ENCODE results near the gene FLYWCH1. TPM values are rescaled to one million over a fixed set of nuclear protein-coding genes. Genes with fewer than 3 reads are reported as not detected.

The FLYWCH1 gene
- total and polyA plus RNA-seq, 2 experiments from 2014 or later: 16.0 to 44.7 TPM

GRCh38 chr16:2964475-2965336 lies 53.0 kb downstream of the FLYWCH1 start:
- H4K20me1 ChIP-seq (ENCODE audit: insufficient read depth): no peaks in the 10 kb centered on the region
- H3K27ac ChIP-seq: no peak overlapping the region
- DNase-seq: peak; percentile 32
- H3K9me3 ChIP-seq (ENCODE audit: low read depth): no peaks in the 10 kb centered on the region
- H3K4me1 ChIP-seq (ENCODE audit: insufficient read depth): no peaks in the 10 kb centered on the region
- in situ Hi-C loops (cut with MboI): no loop called here
- 1 to 2% methylated on average over 44 to 55 of the region's 68 CpGs for WGBS, 2 experiments (ENCODE audit: low coverage in 1 of 2, low lambda C conversion rate in 2 of 2, missing lambda C conversion rate in 2 of 2)
- no peak for TF ChIP-seq EZH2phosphoT487 (IDR thresholded peaks at IDR 0.05; ENCODE audit: insufficient read depth, low read depth)
- peak; percentile 58 for TF ChIP-seq EZH2 (IDR thresholded peaks at IDR 0.05; ENCODE audit: insufficient read depth, poor library complexity, severe bottlenecking)
- no peaks in the 10 kb centered on the region for H3K79me2 ChIP-seq (ENCODE audit: insufficient read depth)
- no peak overlapping the region for H2AFZ ChIP-seq
- H3K9me2 ChIP-seq (ENCODE audit: insufficient read depth): no peaks in the 10 kb centered on the region
- H3K9ac ChIP-seq: no peak overlapping the region
- H3K4me3 ChIP-seq: no peak overlapping the region
- no peak overlapping the region for H3K4me2 ChIP-seq (ENCODE audit: unreplicated experiment)
- H3K36me3 ChIP-seq (ENCODE audit: low read depth): no peaks in the 10 kb centered on the region
- no peaks in the 10 kb centered on the region for H3F3A ChIP-seq (ENCODE audit: insufficient read depth)
- peaks cover 55% of the 10 kb centered on the region for H3K27me3 ChIP-seq (replicated peaks; ENCODE audit: insufficient read depth)

GRCh38 chr16:2966043-2966807 lies 54.5 kb downstream of the FLYWCH1 start:
- Histone ChIP-seq H3K9ac (no peak overlapping the region), H3K79me2 (ENCODE audit: insufficient read depth) (no peaks in the 10 kb centered on the region), H3K4me2 (ENCODE audit: unreplicated experiment) (no peak overlapping the region), H3K4me3 (no peak overlapping the region), H3K27me3 (replicated peaks; ENCODE audit: insufficient read depth) (peaks cover 55% of the 10 kb centered on the region), H3K9me3 (ENCODE audit: low read depth) (no peaks in the 10 kb centered on the region), H2AFZ (no peak overlapping the region), H3K36me3 (ENCODE audit: low read depth) (no peaks in the 10 kb centered on the region), H3F3A (ENCODE audit: insufficient read depth) (no peaks in the 10 kb centered on the region), H4K20me1 (ENCODE audit: insufficient read depth) (no peaks in the 10 kb centered on the region), H3K9me2 (ENCODE audit: insufficient read depth) (no peaks in the 10 kb centered on the region), H3K4me1 (ENCODE audit: insufficient read depth) (no peaks in the 10 kb centered on the region), H3K27ac (no peak overlapping the region)
- in situ Hi-C loops (cut with MboI): no loop called here
- TF ChIP-seq EZH2phosphoT487 (IDR thresholded peaks at IDR 0.05; ENCODE audit: insufficient read depth, low read depth): no peak
- no peak for TF ChIP-seq EZH2 (IDR thresholded peaks at IDR 0.05; ENCODE audit: insufficient read depth, poor library complexity, severe bottlenecking)
- DNase-seq: no peak
- 46 to 50% methylated on average over 36 to 39 of the region's 39 CpGs for WGBS, 2 experiments (ENCODE audit: low coverage in 1 of 2, low lambda C conversion rate in 2 of 2, missing lambda C conversion rate in 2 of 2)

GRCh38 chr16:2966808-2967191 lies 55.1 kb downstream of the FLYWCH1 start:
- TF ChIP-seq EZH2 (IDR thresholded peaks at IDR 0.05; ENCODE audit: insufficient read depth, poor library complexity, severe bottlenecking) (no peak), EZH2phosphoT487 (IDR thresholded peaks at IDR 0.05; ENCODE audit: insufficient read depth, low read depth) (no peak)
- DNase-seq: peak; percentile 55
- Histone ChIP-seq H2AFZ (no peak overlapping the region), H4K20me1 (ENCODE audit: insufficient read depth) (no peaks in the 10 kb centered on the region), H3K9me3 (ENCODE audit: low read depth) (no peaks in the 10 kb centered on the region), H3K27me3 (replicated peaks; ENCODE audit: insufficient read depth) (peaks cover 54% of the 10 kb centered on the region), H3K4me2 (ENCODE audit: unreplicated experiment) (no peak overlapping the region), H3K9ac (no peak overlapping the region), H3K4me3 (no peak overlapping the region), H3K4me1 (ENCODE audit: insufficient read depth) (no peaks in the 10 kb centered on the region), H3K27ac (no peak overlapping the region), H3K79me2 (ENCODE audit: insufficient read depth) (no peaks in the 10 kb centered on the region), H3F3A (ENCODE audit: insufficient read depth) (no peaks in the 10 kb centered on the region), H3K36me3 (ENCODE audit: low read depth) (no peaks in the 10 kb centered on the region), H3K9me2 (ENCODE audit: insufficient read depth) (no peaks in the 10 kb centered on the region)
- in situ Hi-C loops (cut with MboI): no loop called here
- 4 to 7% methylated on average over 36 to 44 of the region's 46 CpGs for WGBS, 2 experiments (ENCODE audit: low coverage in 1 of 2, low lambda C conversion rate in 2 of 2, missing lambda C conversion rate in 2 of 2)

- H3K4me1 ChIP-seq (ENCODE audit: insufficient read depth): no peaks in the 10 kb centered on the region
- no peaks in the 10 kb centered on the region for H3K79me2 ChIP-seq (ENCODE audit: insufficient read depth)
- no peaks in the 10 kb centered on the region for H3F3A ChIP-seq (ENCODE audit: insufficient read depth)
- H3K4me2 ChIP-seq (ENCODE audit: unreplicated experiment): no peak overlapping the region
- no peak for DNase-seq
- H3K9me2 ChIP-seq (ENCODE audit: insufficient read depth): no peaks in the 10 kb centered on the region
- H3K9me3 ChIP-seq (ENCODE audit: low read depth): no peaks in the 10 kb centered on the region
- in situ Hi-C loops (cut with MboI): no loop called here
- 6 to 10% methylated on average over 35 to 41 of the region's 51 CpGs for WGBS, 2 experiments (ENCODE audit: low coverage in 1 of 2, low lambda C conversion rate in 2 of 2, missing lambda C conversion rate in 2 of 2)
- peaks cover 50% of the 10 kb centered on the region for H3K27me3 ChIP-seq (replicated peaks; ENCODE audit: insufficient read depth)
- no peak overlapping the region for H3K4me3 ChIP-seq
- no peak overlapping the region for H3K9ac ChIP-seq
- H4K20me1 ChIP-seq (ENCODE audit: insufficient read depth): no peaks in the 10 kb centered on the region
- H3K36me3 ChIP-seq (ENCODE audit: low read depth): no peaks in the 10 kb centered on the region
- TF ChIP-seq EZH2 (IDR thresholded peaks at IDR 0.05; ENCODE audit: insufficient read depth, poor library complexity, severe bottlenecking): no peak
- no peak for TF ChIP-seq EZH2phosphoT487 (IDR thresholded peaks at IDR 0.05; ENCODE audit: insufficient read depth, low read depth)
- no peak overlapping the region for H3K27ac ChIP-seq
- no peak overlapping the region for H2AFZ ChIP-seq
These were observed 55.5 kb downstream of the FLYWCH1 start for GRCh38 chr16:2967211-2967631.

Measured in GM23248 (cell line).